Small intestine (tissue), 7 donors: ENCODE data around the gene PKD1. TPM values are rescaled to one million over a fixed set of nuclear protein-coding genes. Genes with fewer than 3 reads are reported as not detected.

Experiments
- DNase-seq, 2 donors: peaks; one replicate each; pipeline versions ENCODE4 v3.0.0 to v3.0.0-alpha.2; 2013
- FAIRE-seq: peaks from 2 replicates; lab custom pipeline; 2012; peaks lifted over from hg19 to GRCh38; lab: Jason Lieb, UNC
- H3K27ac ChIP-seq, 3 donors: one replicate each; pipeline ENCODE4 v1.5.1; 2013; ENCODE audit warnings: low read length in 2 of 3, mild to moderate bottlenecking in 2 of 3, control low read depth in 1 of 3, inconsistent platforms in 1 of 3, low read depth in 1 of 3, moderate library complexity in 1 of 3
- H3K27me3 ChIP-seq, 3 donors: one replicate each; pipeline ENCODE4 v1.6.1; 2013; ENCODE audit warnings: low read length in 3 of 3, inconsistent platforms in 1 of 3; ENCODE audit not compliant: control insufficient read depth in 3 of 3, insufficient read depth in 3 of 3
- H3K36me3 ChIP-seq, 3 donors: one replicate each; pipeline ENCODE4 v1.6.1; 2013; ENCODE audit warnings: low read length in 3 of 3, inconsistent platforms in 1 of 3, low read depth in 1 of 3, mild to moderate bottlenecking in 1 of 3, moderate library complexity in 1 of 3; ENCODE audit not compliant: control insufficient read depth in 3 of 3, insufficient read depth in 2 of 3
- H3K4me1 ChIP-seq, 3 donors: one replicate each; pipeline ENCODE4 v1.6.1; 2013; ENCODE audit warnings: low read length in 2 of 3, inconsistent platforms in 1 of 3, low read depth in 1 of 3, mild to moderate bottlenecking in 1 of 3, moderate library complexity in 1 of 3; ENCODE audit not compliant: control insufficient read depth in 3 of 3, insufficient read depth in 2 of 3
- H3K4me3 ChIP-seq, 3 donors: one replicate each; pipeline ENCODE4 v1.5.1; 2013; ENCODE audit warnings: low read length in 3 of 3, control low read depth in 1 of 3, inconsistent platforms in 1 of 3, low read depth in 1 of 3, mild to moderate bottlenecking in 1 of 3, moderate library complexity in 1 of 3
- H3K9me3 ChIP-seq, 2 donors: one replicate each; pipeline ENCODE4 v1.6.1; 2013; ENCODE audit warnings: low read depth in 1 of 2, low read length in 1 of 2; ENCODE audit not compliant: control insufficient read depth in 2 of 2, insufficient read depth in 1 of 2
- WGBS, 3 donors: extraction: QIAGEN DNeasy Blood & Tissue Kit; methylation state at CpG; one replicate each; pipeline ENCODE4 v1.1.7; 2013; 5-methylcytosine and 5-hydroxymethylcytosine counted together
- polyA plus RNA-seq, 4 donors: library from polyadenylated mRNA; stranded (reverse) in 3 of 4; unstranded in 1 of 4; fragments of 200-250 nt in 3 of 4; fragments of 120-200 nt in 1 of 4; gene quantifications; one replicate each; pipeline versions ENCODE4 v1.2.1 to v1.2.3, GENCODE V29; 2013
- donor health status: healthy with polysubstance abuse.
- donor health status: control.
- donor health status: control.
- donor health status: Bipolar disorder and iron deficiency.
- donor health status: healthy.

Gene PKD1
- polyA plus RNA-seq, 4 donors: 10.5 to 42.2 (median 26.7) TPM

- H3K27me3 ChIP-seq: no peaks in the 10 kb centered on the region
- H3K9me3 ChIP-seq: no peaks in the 10 kb centered on the region
- FAIRE-seq (no peak), DNase-seq (peak in 1 of 2 donors; percentile 58)
- WGBS, 3 donors: 70 to 84% (median 82%) methylated on average over 32 of the region's 32 CpGs
- peaks cover 8 to 99% (median 15%) of the 10 kb centered on the region in 3 donors for H3K36me3 ChIP-seq
- peaks cover 0 to 17% (median 0%) of the 10 kb centered on the region in 3 donors for H3K4me1 ChIP-seq
- H3K4me3 ChIP-seq: no peak overlapping the region
- H3K27ac ChIP-seq: peak overlapping the region in 1 of 3 donors; percentile 69
Observed at GRCh38 chr16:2082171-2082982, 53.3 kb downstream of the PKD1 start.

GRCh38 chr16:2081201-2082084 lies 54.3 kb downstream of the PKD1 start:
- no peak overlapping the region for H3K4me3 ChIP-seq
- FAIRE-seq (no peak), DNase-seq (no peak)
- H3K27ac ChIP-seq: peak overlapping the region in 1 of 3 donors; percentile 69
- WGBS, 3 donors: 87 to 92% (median 92%) methylated on average over 24 to 35 of the region's 35 CpGs
- peaks cover 13 to 99% (median 15%) of the 10 kb centered on the region in 3 donors for H3K36me3 ChIP-seq
- peaks cover 0 to 17% (median 0%) of the 10 kb centered on the region in 3 donors for H3K4me1 ChIP-seq
- no peaks in the 10 kb centered on the region for H3K9me3 ChIP-seq
- H3K27me3 ChIP-seq: no peaks in the 10 kb centered on the region

- FAIRE-seq: no peak
- WGBS, 3 donors: 90 to 92% (median 92%) methylated on average over 10 to 16 of the region's 16 CpGs
- H3K9me3 ChIP-seq: no peaks in the 10 kb centered on the region
- DNase-seq: no peak
- no peaks in the 10 kb centered on the region for H3K27me3 ChIP-seq
- no peak overlapping the region for H3K27ac ChIP-seq
- no peak overlapping the region for H3K4me3 ChIP-seq
- H3K36me3 ChIP-seq: peaks cover 12 to 99% (median 15%) of the 10 kb centered on the region in 3 donors
- H3K4me1 ChIP-seq: peaks cover 0 to 17% (median 0%) of the 10 kb centered on the region in 3 donors
Observed at GRCh38 chr16:2079991-2080390, 55.7 kb downstream of the PKD1 start.

- WGBS, 3 donors: 92 to 95% (median 94%) methylated on average over 28 to 30 of the region's 30 CpGs
- DNase-seq: no peak
- H3K36me3 ChIP-seq: peaks cover 13 to 98% (median 15%) of the 10 kb centered on the region in 3 donors
Observed at GRCh38 chr16:2079311-2079800, 56.3 kb downstream of the PKD1 start.

GRCh38 chr16:2078691-2079090 lies 57.0 kb downstream of the PKD1 start:
- Histone ChIP-seq H3K4me3 (no peak overlapping the region), H3K36me3 (peaks cover 8 to 98% (median 15%) of the 10 kb centered on the region in 3 donors), H3K4me1 (peaks cover 0 to 17% (median 0%) of the 10 kb centered on the region in 3 donors), H3K9me3 (no peaks in the 10 kb centered on the region), H3K27ac (no peak overlapping the region), H3K27me3 (no peaks in the 10 kb centered on the region)
- FAIRE-seq (no peak), DNase-seq (no peak)
- WGBS, 3 donors: 95 to 98% (median 95%) methylated on average over 23 of the region's 23 CpGs

More at GRCh38 chr16:2079311-2079800, 56.3 kb downstream of the PKD1 start:
- H3K4me3 ChIP-seq: no peak overlapping the region
- H3K27me3 ChIP-seq: no peaks in the 10 kb centered on the region
- no peak overlapping the region for H3K27ac ChIP-seq
- FAIRE-seq: no peak
- no peaks in the 10 kb centered on the region for H3K9me3 ChIP-seq
- H3K4me1 ChIP-seq: peaks cover 0 to 17% (median 0%) of the 10 kb centered on the region in 3 donors

GRCh38 chr16:2078096-2078495 lies 57.6 kb downstream of the PKD1 start:
- 97 to 99% (median 98%) methylated on average over 7 of the region's 7 CpGs for WGBS, 3 donors
- no peak overlapping the region for H3K27ac ChIP-seq
- H3K27me3 ChIP-seq: no peaks in the 10 kb centered on the region
- DNase-seq (no peak), FAIRE-seq (no peak)
- H3K9me3 ChIP-seq: no peaks in the 10 kb centered on the region
- H3K36me3 ChIP-seq: peaks cover 8 to 98% (median 16%) of the 10 kb centered on the region in 3 donors
- H3K4me3 ChIP-seq: no peak overlapping the region
- peaks cover 0 to 11% (median 0%) of the 10 kb centered on the region in 3 donors for H3K4me1 ChIP-seq

- Histone ChIP-seq H3K36me3 (peaks cover 8 to 98% (median 20%) of the 10 kb centered on the region in 3 donors), H3K4me1 (peaks cover 0 to 11% (median 0%) of the 10 kb centered on the region in 3 donors), H3K27me3 (no peaks in the 10 kb centered on the region), H3K27ac (no peak overlapping the region), H3K9me3 (no peaks in the 10 kb centered on the region), H3K4me3 (no peak overlapping the region)
- DNase-seq (no peak), FAIRE-seq (no peak)
- WGBS, 3 donors: 95 to 97% (median 96%) methylated on average over 21 of the region's 21 CpGs
Observed at GRCh38 chr16:2077696-2078095, 58.0 kb downstream of the PKD1 start.

- FAIRE-seq (no peak), DNase-seq (no peak)
- Histone ChIP-seq H3K4me1 (peaks cover 0 to 4% (median 0%) of the 10 kb centered on the region in 3 donors), H3K4me3 (no peak overlapping the region), H3K36me3 (peaks cover 12 to 98% (median 25%) of the 10 kb centered on the region in 3 donors), H3K27me3 (no peaks in the 10 kb centered on the region), H3K9me3 (no peaks in the 10 kb centered on the region), H3K27ac (no peak overlapping the region)
- WGBS, 3 donors: 92 to 95% (median 93%) methylated on average over 17 of the region's 17 CpGs
Observed at GRCh38 chr16:2077016-2077415, 58.7 kb downstream of the PKD1 start.
